ENCODE measurements around the gene SIRT7. TPM values are rescaled to one million over a fixed set of nuclear protein-coding genes. Genes with fewer than 3 reads are reported as not detected.

SIRT7 gene
- total RNA-seq, 2 experiments from 2014 or later, result 49.1 to 69.3 TPM

GRCh38 chr17:81921996-81922565, 4.1 kb upstream of the SIRT7 start:
- POLR2A ChIA-PET, result no interaction called here
- intact Hi-C loops (cut with micrococcal nuclease; ENCODE audit: unreplicated experiment), result no loop called here

GRCh38 chr17:81921537-81921862, 3.5 kb upstream of the SIRT7 start:
- DNase-seq (ENCODE audit: low spot score), result no peak
- CTCF ChIA-PET (ENCODE audit: unreplicated experiment), result no interaction called here
- no peak for TF ChIP-seq EZH2phosphoT487 (IDR thresholded peaks at IDR 0.05; ENCODE audit: borderline replicate concordance, low read depth, low read length)
- H4K20me1 ChIP-seq (ENCODE audit: insufficient read depth, low read length), result peaks cover 8% of the 10 kb centered on the region
- POLR2A ChIA-PET, result no interaction called here
- peaks cover 46% of the 10 kb centered on the region for H3K4me1 ChIP-seq (ENCODE audit: insufficient read depth, low read length, poor library complexity, severe bottlenecking)
- H3K27ac ChIP-seq (ENCODE audit: low read depth, low read length, poor library complexity, severe bottlenecking), result no peak overlapping the region
- H3K36me3 ChIP-seq (ENCODE audit: insufficient read depth, low read length), result peaks cover 28% of the 10 kb centered on the region; the same call in 1 of the 2 replicates
- intact Hi-C loops (cut with micrococcal nuclease; ENCODE audit: unreplicated experiment), result no loop called here
- H3K4me3 ChIP-seq (ENCODE audit: low read depth, low read length, poor library complexity, severe bottlenecking), result no peak overlapping the region
- H2AFZ ChIP-seq (ENCODE audit: low read length), result no peak overlapping the region
- no peaks in the 10 kb centered on the region for H3K9me3 ChIP-seq (ENCODE audit: low read length)
- peaks cover 42% of the 10 kb centered on the region for H3K79me2 ChIP-seq (ENCODE audit: insufficient read depth, low read depth, low read length)
- BruUV-seq (replicated peaks), result TSS peak; percentile 39
- no peaks in the 10 kb centered on the region for H3K9me2 ChIP-seq (ENCODE audit: insufficient read depth, low read length)
- H3K4me2 ChIP-seq (ENCODE audit: low read length), result no peak overlapping the region

More at GRCh38 chr17:81921996-81922565, 4.1 kb upstream of the SIRT7 start:
- no peak for DNase-seq (ENCODE audit: low spot score)
- CTCF ChIA-PET (ENCODE audit: unreplicated experiment), result no interaction called here
- Histone ChIP-seq H3K9me3 (ENCODE audit: low read length) (no peaks in the 10 kb centered on the region), H2AFZ (ENCODE audit: low read length) (no peak overlapping the region), H3K79me2 (ENCODE audit: insufficient read depth, low read depth, low read length) (peaks cover 42% of the 10 kb centered on the region), H3K9me2 (ENCODE audit: insufficient read depth, low read length) (no peaks in the 10 kb centered on the region), H3K4me2 (ENCODE audit: low read length) (no peak overlapping the region), H4K20me1 (ENCODE audit: insufficient read depth, low read length) (peaks cover 3% of the 10 kb centered on the region), H3K4me3 (ENCODE audit: low read depth, low read length, poor library complexity, severe bottlenecking) (no peak overlapping the region), H3K4me1 (ENCODE audit: insufficient read depth, low read length, poor library complexity, severe bottlenecking) (peaks cover 40% of the 10 kb centered on the region), H3K36me3 (ENCODE audit: insufficient read depth, low read length) (peaks cover 28% of the 10 kb centered on the region; the same call in 1 of the 2 replicates), H3K27ac (ENCODE audit: low read depth, low read length, poor library complexity, severe bottlenecking) (no peak overlapping the region)
- BruUV-seq (replicated peaks), result no TSS peak
- TF ChIP-seq CTCF (conservative IDR thresholded peaks at IDR 0.05; ENCODE audit: low read length) (no peak), EZH2phosphoT487 (IDR thresholded peaks at IDR 0.05; ENCODE audit: borderline replicate concordance, low read depth, low read length) (no peak)

GRCh38 chr17:81920612-81921536, 2.9 kb upstream of the SIRT7 start:
- Histone ChIP-seq H2AFZ (ENCODE audit: low read length) (no peak overlapping the region), H3K4me1 (ENCODE audit: insufficient read depth, low read length, poor library complexity, severe bottlenecking) (peaks cover 41% of the 10 kb centered on the region), H3K4me3 (ENCODE audit: low read depth, low read length, poor library complexity, severe bottlenecking) (no peak overlapping the region), H3K27ac (ENCODE audit: low read depth, low read length, poor library complexity, severe bottlenecking) (no peak overlapping the region), H3K4me2 (ENCODE audit: low read length) (no peak overlapping the region), H4K20me1 (ENCODE audit: insufficient read depth, low read length) (peaks cover 8% of the 10 kb centered on the region), H3K79me2 (ENCODE audit: insufficient read depth, low read depth, low read length) (peaks cover 36% of the 10 kb centered on the region), H3K9me2 (ENCODE audit: insufficient read depth, low read length) (no peaks in the 10 kb centered on the region), H3K9me3 (ENCODE audit: low read length) (no peaks in the 10 kb centered on the region), H3K36me3 (ENCODE audit: insufficient read depth, low read length) (peaks cover 32% of the 10 kb centered on the region)
- intact Hi-C loops (cut with micrococcal nuclease; ENCODE audit: unreplicated experiment), result no loop called here
- ChIA-PET CTCF (ENCODE audit: unreplicated experiment) (no interaction called here), POLR2A (no interaction called here)
- BruUV-seq (replicated peaks), result no TSS peak
- no peak for DNase-seq (ENCODE audit: low spot score)
- TF ChIP-seq EZH2phosphoT487 (IDR thresholded peaks at IDR 0.05; ENCODE audit: borderline replicate concordance, low read depth, low read length) (no peak), CTCF (conservative IDR thresholded peaks at IDR 0.05; ENCODE audit: low read length) (no peak)
